MCF 10A (cell line): Measurements from ENCODE around the gene MFSD6L. TPM values are rescaled to one million over a fixed set of nuclear protein-coding genes. Genes with fewer than 3 reads are reported as not detected.

Experiments used
- BruUV-seq: library from RNA; stranded (reverse); fragments of 400-500 nt; replicated peaks from 2 replicates; lab custom pipeline; 2021; lab: Mats Ljungman, UMichigan
- CTCF ChIA-PET: fragments of 300-600 bp; sonication (Branson Sonifier 250); formaldehyde crosslinking; extraction: SDS; loops from one replicate; lab custom pipeline; 2021; ENCODE audit warnings: antibody characterized with exemption, inconsistent platforms; lab: Yijun Ruan, JAX
- POLR2A ChIA-PET: fragments of 300-600, 350-650 bp; sonication (Branson Sonifier 250); formaldehyde crosslinking; extraction: SDS; loops from one replicate; lab custom pipeline; 2020; ENCODE audit warnings: antibody characterized with exemption, inconsistent platforms; lab: Yijun Ruan, JAX
- DNase-seq: peaks from one replicate; pipeline ENCODE4 v3.0.0-alpha.2; 2018; ENCODE audit not compliant: unreplicated experiment
- H3K27ac Mint-ChIP-seq: one replicate; pipeline ENCODE4 v1.8.0; 2022; ENCODE audit warnings: mild to moderate bottlenecking, low read depth, mixed read lengths; ENCODE audit not compliant: unreplicated experiment
- H3K27me3 Mint-ChIP-seq: one replicate; pipeline ENCODE4 v1.8.0; 2022; ENCODE audit warnings: mixed read lengths; ENCODE audit not compliant: insufficient read depth, unreplicated experiment
- H3K36me3 Mint-ChIP-seq: one replicate; pipeline ENCODE4 v1.8.0; 2022; ENCODE audit warnings: mild to moderate bottlenecking, moderate library complexity, mixed read lengths; ENCODE audit not compliant: insufficient read depth, unreplicated experiment
- H3K4me1 Mint-ChIP-seq: one replicate; pipeline ENCODE4 v1.8.0; 2022; ENCODE audit warnings: mixed read lengths; ENCODE audit not compliant: insufficient read depth, unreplicated experiment
- H3K4me3 Mint-ChIP-seq: one replicate; pipeline ENCODE4 v1.8.0; 2022; ENCODE audit warnings: mild to moderate bottlenecking, moderate library complexity, mixed read lengths; ENCODE audit not compliant: unreplicated experiment
- H3K9me3 Mint-ChIP-seq: one replicate; pipeline ENCODE4 v1.8.0; 2022; ENCODE audit warnings: mixed read lengths; ENCODE audit not compliant: unreplicated experiment
- intact Hi-C: fragments of 100-400 bp; cut with micrococcal nuclease; formaldehyde crosslinking; loops from 2 replicates; pipeline ENCODE4 v1.14.1; 2022
- total RNA-seq: library from RNA; stranded (reverse); gene quantifications from 2 replicates; pipeline ENCODE4 v1.2.3, GENCODE V29; 2022
- TF ChIP-seq, protein P1 (sequence below): fragments of 200-600 bp; IDR thresholded peaks from one replicate; pipeline ENCODE4 v1.8.0; 2022; ENCODE audit warnings: antibody characterized with exemption, mild to moderate bottlenecking; ENCODE audit not compliant: unreplicated experiment

The MFSD6L gene
- total RNA-seq, 1 experiment from 2014 or later, result not detected

DNA sequence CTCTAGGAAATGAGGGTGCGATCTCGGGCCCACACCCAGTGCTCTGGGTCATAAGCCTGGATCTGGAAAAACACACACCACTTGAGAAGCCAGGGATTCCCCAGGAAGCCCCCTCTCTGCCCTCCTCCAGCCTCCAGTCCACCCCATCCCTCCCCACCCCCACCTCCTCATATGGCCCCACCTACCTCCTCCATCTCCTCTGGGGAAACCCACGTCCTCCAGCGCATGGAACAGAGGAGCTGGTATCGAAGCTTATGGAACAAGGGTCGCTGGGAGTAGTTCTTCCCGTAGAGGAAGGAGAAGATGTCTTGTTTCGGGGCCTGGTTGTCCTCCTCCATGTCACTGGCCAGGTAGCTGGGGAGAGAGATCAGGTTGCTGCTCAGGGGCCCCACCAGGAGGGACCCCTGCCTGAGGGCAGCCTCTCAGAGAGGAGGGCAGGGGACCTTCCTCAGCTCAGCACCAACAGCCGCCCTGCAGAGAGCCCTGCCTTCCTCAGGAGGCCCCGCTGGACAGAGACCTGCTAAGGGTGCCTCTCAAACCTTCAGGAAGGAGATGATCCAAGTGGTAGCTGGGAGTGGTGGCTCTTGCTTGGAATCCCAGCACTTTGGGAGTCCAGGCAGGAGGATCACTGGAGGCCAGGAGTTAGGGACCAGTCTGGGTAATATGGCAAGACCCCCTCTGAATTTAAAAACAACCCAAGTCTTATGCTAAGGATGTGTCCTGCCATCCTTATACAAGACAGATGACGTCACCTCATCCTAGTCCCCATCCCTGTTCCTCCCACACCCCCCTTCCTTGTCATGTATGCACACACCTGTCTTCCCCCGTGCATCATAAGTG, 45.8 kb downstream of the MFSD6L start:
- CTCF ChIA-PET, result interaction anchor here (0.5 to 3.1 kb wide), 14 partner anchors 9 to 966 kb away, joined by 3 to 16 read pairs (median 4); no protein-coding TSS in a partner anchor
- Mint-ChIP-seq H3K27ac (no peak overlapping the region), H3K4me1 (no peaks in the 10 kb centered on the region), H3K36me3 (no peaks in the 10 kb centered on the region), H3K4me3 (no peak overlapping the region), H3K9me3 (peaks cover 6% of the 10 kb centered on the region), H3K27me3 (peaks cover 57% of the 10 kb centered on the region)
- DNase-seq, result no peak
- intact Hi-C loops, result loop anchor here (5.0 to 10.0 kb wide), 3 partner anchors 244 to 801 kb away; no protein-coding TSS in a partner anchor
- POLR2A ChIA-PET, result no interaction called here
- TF ChIP-seq, protein P1, sequence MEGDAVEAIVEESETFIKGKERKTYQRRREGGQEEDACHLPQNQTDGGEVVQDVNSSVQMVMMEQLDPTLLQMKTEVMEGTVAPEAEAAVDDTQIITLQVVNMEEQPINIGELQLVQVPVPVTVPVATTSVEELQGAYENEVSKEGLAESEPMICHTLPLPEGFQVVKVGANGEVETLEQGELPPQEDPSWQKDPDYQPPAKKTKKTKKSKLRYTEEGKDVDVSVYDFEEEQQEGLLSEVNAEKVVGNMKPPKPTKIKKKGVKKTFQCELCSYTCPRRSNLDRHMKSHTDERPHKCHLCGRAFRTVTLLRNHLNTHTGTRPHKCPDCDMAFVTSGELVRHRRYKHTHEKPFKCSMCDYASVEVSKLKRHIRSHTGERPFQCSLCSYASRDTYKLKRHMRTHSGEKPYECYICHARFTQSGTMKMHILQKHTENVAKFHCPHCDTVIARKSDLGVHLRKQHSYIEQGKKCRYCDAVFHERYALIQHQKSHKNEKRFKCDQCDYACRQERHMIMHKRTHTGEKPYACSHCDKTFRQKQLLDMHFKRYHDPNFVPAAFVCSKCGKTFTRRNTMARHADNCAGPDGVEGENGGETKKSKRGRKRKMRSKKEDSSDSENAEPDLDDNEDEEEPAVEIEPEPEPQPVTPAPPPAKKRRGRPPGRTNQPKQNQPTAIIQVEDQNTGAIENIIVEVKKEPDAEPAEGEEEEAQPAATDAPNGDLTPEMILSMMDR, result no peak
- BruUV-seq, result no TSS peak

DNA sequence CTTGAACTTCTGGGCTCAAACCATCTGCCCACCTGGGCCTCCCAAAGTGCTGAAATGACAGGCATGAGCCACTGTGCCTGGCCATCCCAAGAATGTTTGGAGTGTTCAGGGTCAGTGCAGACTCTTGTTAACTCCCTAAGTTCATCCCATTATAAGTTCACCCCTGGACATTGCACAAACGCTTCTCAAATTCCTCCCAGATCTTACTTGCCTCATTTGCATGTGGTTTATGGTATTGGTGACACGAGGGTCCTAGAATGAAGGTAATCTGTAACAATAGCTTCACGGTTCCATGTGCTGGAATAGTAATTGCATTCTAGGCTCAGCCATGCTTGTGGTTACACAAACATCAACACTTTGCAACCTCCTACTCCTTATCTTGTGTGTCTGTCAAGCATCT, 49.5 kb downstream of the MFSD6L start:
- intact Hi-C loops, result loop anchor here (5.0 to 10.0 kb wide), 5 partner anchors 117 to 805 kb away; partner anchors contain the start of gene MYH10
- H3K9me3 Mint-ChIP-seq, result no peaks in the 10 kb centered on the region
- BruUV-seq, result no TSS peak
- H3K27me3 Mint-ChIP-seq, result peaks cover 21% of the 10 kb centered on the region
- ChIA-PET CTCF (interaction anchor here (0.6 to 2.4 kb wide), 6 partner anchors 36 to 1158 kb away, joined by 3 to 10 read pairs (median 4); no protein-coding TSS in a partner anchor), POLR2A (no interaction called here)
- no peak overlapping the region for H3K4me3 Mint-ChIP-seq
- H3K36me3 Mint-ChIP-seq, result no peaks in the 10 kb centered on the region
- H3K4me1 Mint-ChIP-seq, result no peaks in the 10 kb centered on the region
- TF ChIP-seq, protein P1, result no peak
- no peak overlapping the region for H3K27ac Mint-ChIP-seq
- DNase-seq, result no peak

DNA sequence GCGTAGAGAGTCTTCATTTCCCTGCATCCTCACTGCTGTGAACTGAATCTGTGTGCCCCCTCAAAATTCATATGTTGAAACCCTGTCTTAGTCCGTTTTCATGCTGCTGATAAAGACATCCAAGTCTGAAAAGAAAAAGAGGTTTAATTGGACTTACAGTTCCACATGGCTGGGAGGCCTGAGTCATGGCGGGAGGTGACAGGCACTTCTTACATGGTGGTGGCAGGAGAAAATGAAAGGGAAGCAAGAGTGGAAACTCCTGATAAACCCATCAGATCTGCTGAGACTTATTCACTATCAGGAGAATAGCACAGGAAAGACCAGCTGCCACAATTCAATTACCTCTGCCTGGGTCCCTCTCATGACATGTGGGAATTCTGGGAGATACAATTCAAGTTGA, 51.4 kb downstream of the MFSD6L start:
- intact Hi-C loops, result loop anchor here (2.0 to 5.0 kb wide), 3 partner anchors 115 to 685 kb away; partner anchors contain the start of gene MYH10
- CTCF ChIA-PET, result interaction anchor here (1.5 to 4.0 kb wide), 4 partner anchors 15 to 338 kb away, joined by 3 to 35 read pairs (median 6); no protein-coding TSS in a partner anchor
- DNase-seq, result no peak
- H3K36me3 Mint-ChIP-seq, result no peaks in the 10 kb centered on the region
- POLR2A ChIA-PET, result interaction anchor here (0.7 kb wide), 1 partner anchor 311 kb away, joined by 3 read pairs; no protein-coding TSS in a partner anchor
- no peak overlapping the region for H3K4me3 Mint-ChIP-seq
- no peak overlapping the region for H3K27ac Mint-ChIP-seq
- H3K9me3 Mint-ChIP-seq, result no peaks in the 10 kb centered on the region
- TF ChIP-seq, protein P1, result no peak
- H3K27me3 Mint-ChIP-seq, result peaks cover 11% of the 10 kb centered on the region
- BruUV-seq, result no TSS peak
- H3K4me1 Mint-ChIP-seq, result no peaks in the 10 kb centered on the region

Other genes starting within 250 kb of the MFSD6L start
- 43.0 and 43.4 TPM in 2 replicates for gene MYH10, start 168.6 kb downstream of the MFSD6L start, total RNA-seq
- gene CCDC42, start 54.5 kb downstream of the MFSD6L start, total RNA-seq, result not detected in 2 replicates
- not detected in 2 replicates for gene SPDYE4, start 40.8 kb downstream of the MFSD6L start, total RNA-seq
- gene PIK3R6, start 68.3 kb upstream of the MFSD6L start, total RNA-seq, result not detected in 2 replicates
- not detected in 2 replicates for gene PIK3R5, start 166.3 kb upstream of the MFSD6L start, total RNA-seq
- gene NTN1, start 222.1 kb upstream of the MFSD6L start, total RNA-seq, result 0.10 and 0.23 TPM in 2 replicates